GM12892 (cell line): ENCODE measurements around the gene TMEM92.
"Not testable (repeated sequence)": the region's sequence is repeated elsewhere in the genome, so short reads cannot be mapped to it uniquely, and the experiment has no call there.

Source experiments
- DNase-seq: peaks from one replicate; pipeline ENCODE4 v3.0.0; 2011; ENCODE audit not compliant: insufficient read length
- FAIRE-seq: peaks from 2 replicates; lab custom pipeline; 2011; peaks lifted over from hg19 to GRCh38; lab: Jason Lieb, UNC
- POLR2A ChIP-seq: IDR thresholded peaks from 2 replicates; pipeline ENCODE4 v1.6.1; 2011; ENCODE audit warnings: low read depth, low read length, control low read depth
- POLR2AphosphoS5 ChIP-seq: IDR thresholded peaks from 2 replicates; pipeline ENCODE4 v1.6.1; 2011; ENCODE audit warnings: low read depth, low read length, control low read depth
- TAF1 ChIP-seq: IDR thresholded peaks from 2 replicates; pipeline ENCODE4 v1.6.1; 2011; ENCODE audit warnings: low read depth, mild to moderate bottlenecking, control low read depth, low read length, borderline replicate concordance

The TMEM92 gene

GRCh38 chr17:50280068-50280467 lies 5.8 kb downstream of the TMEM92 start:
- FAIRE-seq (no peak), DNase-seq (peak; percentile 23)
- TF ChIP-seq POLR2AphosphoS5 (no peak), POLR2A (no peak), TAF1 (no peak)

DNA sequence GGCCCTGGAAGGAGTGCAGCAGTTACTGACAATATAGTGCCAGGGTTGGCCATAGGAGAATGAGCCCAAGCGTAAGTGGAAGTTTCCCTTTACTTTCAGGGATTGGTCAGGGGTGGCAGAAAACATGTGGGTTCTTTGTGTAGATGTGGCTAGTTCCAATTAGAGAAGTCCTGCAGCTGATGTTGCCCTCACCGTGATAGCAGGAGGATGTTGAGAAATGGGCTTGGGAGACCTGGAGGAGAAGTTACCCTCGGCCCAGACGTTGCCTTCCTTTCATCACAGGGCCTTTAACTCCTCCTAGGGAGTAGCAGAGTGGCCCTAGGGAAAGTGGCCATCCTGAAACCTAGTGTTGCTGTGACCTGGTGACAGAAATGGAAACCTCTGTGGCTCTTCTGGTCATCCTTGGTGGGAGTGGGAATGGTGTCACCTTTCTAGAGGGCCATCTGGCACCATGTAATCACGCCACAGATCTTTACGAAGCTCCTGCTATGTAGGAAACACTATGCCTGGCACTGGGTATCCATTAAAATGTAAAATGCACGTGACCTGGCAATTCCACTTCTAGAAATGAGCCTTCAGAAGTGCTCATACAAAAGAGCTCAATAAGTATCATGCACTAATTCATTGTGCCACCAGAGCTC lies 6.7 kb downstream of the TMEM92 start:
- DNase-seq (peak; percentile 13), FAIRE-seq (no peak)
- TF ChIP-seq POLR2A (no peak), POLR2AphosphoS5 (no peak), TAF1 (no peak)

DNA sequence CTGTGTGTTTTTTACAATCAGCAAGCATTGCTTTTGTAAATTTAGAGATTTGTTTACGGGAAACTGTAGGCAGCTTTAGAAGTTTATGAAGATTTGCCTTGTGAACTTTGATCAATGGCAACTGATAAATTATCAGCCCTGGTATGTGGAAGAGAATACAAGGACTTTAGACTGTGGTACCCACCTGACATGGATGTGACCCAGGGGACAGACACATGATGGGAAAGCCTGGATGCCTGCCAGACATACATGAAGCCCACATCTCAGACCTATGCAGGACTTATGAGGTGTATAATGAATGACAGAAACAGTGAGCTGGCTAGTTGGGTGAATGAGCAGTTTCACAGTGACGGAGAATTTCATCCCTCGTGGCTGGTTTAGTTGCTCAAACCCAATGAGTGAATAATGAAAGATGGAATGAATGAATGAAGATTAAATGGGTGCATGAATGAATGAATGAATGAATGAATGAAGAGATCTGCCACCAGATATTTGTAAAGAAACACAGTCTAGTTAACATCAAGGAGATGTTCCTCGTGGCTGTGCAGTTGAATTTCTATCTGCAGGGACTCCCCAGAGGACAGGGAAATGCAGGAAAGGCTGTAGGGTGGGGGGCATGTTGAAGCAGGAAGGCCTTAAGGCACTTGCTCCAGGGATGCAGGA lies 7.6 kb downstream of the TMEM92 start:
- FAIRE-seq (peak; percentile 5), DNase-seq (no peak)
- TF ChIP-seq TAF1 (no peak), POLR2A (no peak), POLR2AphosphoS5 (no peak)

GRCh38 chr17:50283246-50283645 lies 9.0 kb downstream of the TMEM92 start:
- DNase-seq = peak; percentile 57
- FAIRE-seq = peak; percentile 89
- TF ChIP-seq TAF1 (no peak), POLR2A (no peak), POLR2AphosphoS5 (no peak)

DNA sequence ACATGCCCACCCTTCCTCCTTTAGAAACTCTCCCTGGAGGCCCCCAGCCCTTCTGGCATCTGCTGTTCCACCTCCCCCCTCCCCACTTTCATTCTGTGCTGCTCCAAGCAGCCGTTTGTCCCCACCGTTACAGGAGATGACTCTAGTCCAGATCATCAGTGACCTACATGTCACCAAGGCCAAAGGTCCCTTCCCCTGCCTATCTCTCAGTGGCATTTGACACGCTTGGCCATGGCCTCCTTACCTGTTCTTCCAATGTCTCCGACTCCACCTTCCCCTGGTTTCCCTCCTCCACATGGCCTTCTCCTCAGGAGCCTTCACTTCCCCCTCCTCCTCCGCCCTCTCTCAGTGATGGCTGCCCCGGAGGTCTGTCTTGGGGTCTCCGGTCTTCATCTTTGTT lies 9.4 kb downstream of the TMEM92 start:
- TF ChIP-seq POLR2A (no peak), POLR2AphosphoS5 (no peak), TAF1 (no peak)
- DNase-seq (no peak), FAIRE-seq (no peak)

- no peak for TF ChIP-seq POLR2AphosphoS5
- TF ChIP-seq POLR2A = no peak
- TF ChIP-seq TAF1 = no peak
- no peak for DNase-seq
- FAIRE-seq = no peak
Observed at GRCh38 chr17:50285941-50286340, 11.7 kb downstream of the TMEM92 start.

- FAIRE-seq, DNase-seq: not testable (repeated sequence)
Observed at GRCh38 chr17:50287302-50287701, 13.0 kb downstream of the TMEM92 start.

- DNase-seq (no peak), FAIRE-seq (no peak)
- TF ChIP-seq TAF1 = no peak
- no peak for TF ChIP-seq POLR2A
- TF ChIP-seq POLR2AphosphoS5 = no peak
Observed at GRCh38 chr17:50288306-50288705, 14.0 kb downstream of the TMEM92 start.

- no peak for FAIRE-seq
Observed at GRCh38 chr17:50289278-50289677, 15.0 kb downstream of the TMEM92 start.

GRCh38 chr17:50289991-50290702 lies 15.9 kb downstream of the TMEM92 start:
- FAIRE-seq (peak; percentile 88), DNase-seq (no peak)
- TF ChIP-seq TAF1 = no peak
- TF ChIP-seq POLR2A = no peak
- no peak for TF ChIP-seq POLR2AphosphoS5

More at GRCh38 chr17:50289278-50289677, 15.0 kb downstream of the TMEM92 start:
- TF ChIP-seq TAF1 = no peak
- TF ChIP-seq POLR2A = no peak
- TF ChIP-seq POLR2AphosphoS5 = no peak
- no peak for DNase-seq

- no peak for FAIRE-seq
- TF ChIP-seq TAF1 (no peak), POLR2A (no peak), POLR2AphosphoS5 (no peak)
Observed at GRCh38 chr17:50290933-50291332, 16.7 kb downstream of the TMEM92 start.

More at GRCh38 chr17:50290933-50291332, 16.7 kb downstream of the TMEM92 start:
- DNase-seq = no peak
